IPS-18c (cell line): ENCODE results near the gene YJU2.
"Not testable (repeated sequence)": the region's sequence is repeated elsewhere in the genome, so short reads cannot be mapped to it uniquely, and the experiment has no call there.

Experiments used
- H3K4me3 ChIP-seq: 2 replicates; pipeline ENCODE4 v1.7.0; 2013; ENCODE audit warnings: low read depth, mild to moderate bottlenecking, low read length, moderate library complexity; ENCODE audit not compliant: insufficient read depth
- H3K9me3 ChIP-seq: one replicate; pipeline ENCODE4 v1.6.1; 2013; ENCODE audit warnings: mild to moderate bottlenecking, low read length, moderate library complexity; ENCODE audit not compliant: control insufficient read depth, insufficient read depth

YJU2 gene

DNA sequence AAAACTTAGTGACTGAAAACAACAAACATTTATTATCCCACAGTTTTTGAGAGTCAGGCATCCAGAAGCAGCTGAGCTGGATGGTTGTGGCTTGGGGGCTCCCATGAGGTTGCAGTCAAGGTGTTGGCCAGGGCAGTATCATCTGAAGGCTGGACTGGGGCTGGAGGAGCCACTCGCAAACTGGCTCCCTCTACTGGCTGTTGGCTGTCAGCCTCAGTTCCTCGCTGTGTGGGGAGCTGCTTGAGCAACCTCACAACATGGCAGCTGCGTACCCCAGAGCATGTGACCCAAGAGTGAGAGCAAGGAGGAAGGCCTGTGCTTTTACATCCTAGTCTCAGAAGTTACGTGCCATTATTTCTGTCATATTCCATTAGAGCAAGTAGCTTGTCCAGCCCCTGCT, 9.7 kb downstream of the YJU2 start:
- no peak overlapping the region for H3K4me3 ChIP-seq
- peaks cover 3% of the 10 kb centered on the region for H3K9me3 ChIP-seq

DNA sequence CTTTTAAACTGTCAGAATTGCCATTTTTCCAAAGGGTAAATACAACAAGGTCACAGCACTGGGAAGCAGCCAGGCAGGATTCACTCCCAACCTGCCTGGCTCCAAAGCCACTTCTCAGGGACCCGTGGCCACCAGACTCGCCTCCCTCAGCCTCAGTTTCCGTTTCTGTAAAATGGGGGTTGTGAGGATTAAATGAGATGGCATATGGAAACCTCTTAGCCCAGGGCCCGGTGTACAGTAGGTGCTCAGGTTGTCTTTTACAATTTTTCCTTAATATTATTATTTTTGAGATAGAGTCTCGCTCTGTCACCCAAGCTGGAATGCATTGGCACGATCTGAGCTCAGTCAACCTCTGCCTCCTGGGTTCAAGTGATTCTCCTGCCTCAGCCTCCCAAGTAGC, 10.1 kb downstream of the YJU2 start:
- peaks cover 3% of the 10 kb centered on the region for H3K9me3 ChIP-seq
- H3K4me3 ChIP-seq: no peak overlapping the region

DNA sequence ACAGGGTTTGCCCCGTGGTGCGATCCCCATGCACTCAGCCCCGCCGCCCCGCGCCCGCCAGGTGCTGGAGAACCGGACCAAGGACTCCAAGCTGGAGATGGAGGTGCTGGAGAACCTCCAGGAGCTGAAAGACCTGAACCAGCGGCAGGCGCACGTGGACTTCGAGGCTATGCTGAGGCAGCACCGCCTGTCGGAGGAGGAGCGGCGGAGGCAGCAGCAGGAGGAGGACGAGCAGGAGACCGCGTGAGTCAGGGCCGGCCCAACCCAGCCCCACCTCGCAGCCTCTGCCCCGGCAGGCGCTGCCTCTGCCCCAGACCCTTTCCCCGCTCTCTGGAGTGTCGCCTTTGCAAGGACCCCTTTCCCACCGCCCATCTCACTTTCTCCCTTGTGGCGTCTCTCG, 11.3 kb downstream of the YJU2 start:
- H3K9me3 ChIP-seq: peaks cover 3% of the 10 kb centered on the region

DNA sequence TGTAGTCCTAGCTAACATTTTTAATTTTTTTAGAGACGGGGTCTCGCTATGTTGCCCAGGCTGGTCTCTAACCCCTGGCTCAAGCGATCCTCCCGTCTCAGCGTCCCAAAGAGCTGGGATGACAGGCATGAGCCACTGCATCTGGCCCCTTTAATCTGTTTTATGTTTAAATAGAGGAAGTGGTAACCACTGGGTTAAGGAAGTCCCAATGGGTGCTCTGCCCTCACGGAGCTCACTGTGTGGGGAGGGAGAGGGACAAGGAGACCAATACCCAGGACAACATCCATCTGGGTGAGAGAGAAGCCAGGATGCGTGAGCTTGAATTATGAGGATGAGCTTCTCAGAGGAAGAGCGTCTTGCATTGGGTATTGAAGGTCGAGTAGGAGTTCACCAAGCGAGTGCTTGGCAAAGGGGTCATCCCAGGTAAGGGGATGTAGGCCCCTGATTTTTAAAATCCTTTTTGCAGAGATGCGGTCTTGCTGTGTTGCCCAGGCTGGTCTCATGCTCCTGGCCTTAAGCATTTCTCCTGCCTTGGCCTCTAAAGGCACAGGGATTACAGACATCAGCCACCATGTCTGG, 13.8 kb downstream of the YJU2 start:
- no peak overlapping the region for H3K4me3 ChIP-seq

More for the DNA sequence above, 11.3 kb downstream of the YJU2 start:
- H3K4me3 ChIP-seq: no peak overlapping the region

GRCh38 chr19:4264812-4265211, 17.9 kb downstream of the YJU2 start:
- Histone ChIP-seq H3K9me3 (no peaks in the 10 kb centered on the region), H3K4me3 (no peak overlapping the region)

More for the DNA sequence above, 13.8 kb downstream of the YJU2 start:
- peaks cover 3% of the 10 kb centered on the region for H3K9me3 ChIP-seq

DNA sequence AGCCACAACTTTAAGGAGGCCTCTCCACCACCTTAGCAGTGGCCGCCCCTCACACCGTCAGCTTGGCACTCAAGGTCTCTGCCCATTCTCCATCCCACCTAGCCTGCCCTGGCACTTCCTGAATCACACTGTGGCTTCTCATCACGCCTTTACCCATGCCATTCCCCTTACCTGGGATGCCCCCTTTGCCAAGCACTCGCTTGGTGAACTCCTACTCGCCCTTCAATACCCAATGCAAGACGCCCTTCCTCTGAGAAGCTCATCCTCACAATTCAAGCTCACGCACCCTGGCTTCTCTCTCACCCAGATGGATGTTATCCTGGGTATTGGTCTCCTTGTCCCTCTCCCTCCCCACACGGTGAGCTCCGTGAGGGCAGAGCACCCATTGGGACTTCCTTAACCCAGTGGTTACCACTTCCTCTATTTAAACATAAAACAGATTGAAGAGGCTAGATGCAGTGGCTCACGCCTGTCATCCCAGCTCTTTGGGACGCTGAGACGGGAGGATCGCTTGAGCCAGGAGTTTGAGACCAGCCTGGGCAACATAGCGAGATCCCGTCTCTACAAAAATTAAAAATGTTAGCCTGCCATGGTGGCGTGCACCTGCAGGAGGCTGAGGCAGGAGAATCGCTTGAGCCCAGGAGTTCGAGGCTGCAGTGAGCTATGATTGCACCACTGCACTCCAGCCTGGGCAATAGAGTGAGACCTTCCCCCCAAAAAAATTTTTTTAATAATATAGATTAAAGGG, 19.5 kb downstream of the YJU2 start:
- no peaks in the 10 kb centered on the region for H3K9me3 ChIP-seq

DNA sequence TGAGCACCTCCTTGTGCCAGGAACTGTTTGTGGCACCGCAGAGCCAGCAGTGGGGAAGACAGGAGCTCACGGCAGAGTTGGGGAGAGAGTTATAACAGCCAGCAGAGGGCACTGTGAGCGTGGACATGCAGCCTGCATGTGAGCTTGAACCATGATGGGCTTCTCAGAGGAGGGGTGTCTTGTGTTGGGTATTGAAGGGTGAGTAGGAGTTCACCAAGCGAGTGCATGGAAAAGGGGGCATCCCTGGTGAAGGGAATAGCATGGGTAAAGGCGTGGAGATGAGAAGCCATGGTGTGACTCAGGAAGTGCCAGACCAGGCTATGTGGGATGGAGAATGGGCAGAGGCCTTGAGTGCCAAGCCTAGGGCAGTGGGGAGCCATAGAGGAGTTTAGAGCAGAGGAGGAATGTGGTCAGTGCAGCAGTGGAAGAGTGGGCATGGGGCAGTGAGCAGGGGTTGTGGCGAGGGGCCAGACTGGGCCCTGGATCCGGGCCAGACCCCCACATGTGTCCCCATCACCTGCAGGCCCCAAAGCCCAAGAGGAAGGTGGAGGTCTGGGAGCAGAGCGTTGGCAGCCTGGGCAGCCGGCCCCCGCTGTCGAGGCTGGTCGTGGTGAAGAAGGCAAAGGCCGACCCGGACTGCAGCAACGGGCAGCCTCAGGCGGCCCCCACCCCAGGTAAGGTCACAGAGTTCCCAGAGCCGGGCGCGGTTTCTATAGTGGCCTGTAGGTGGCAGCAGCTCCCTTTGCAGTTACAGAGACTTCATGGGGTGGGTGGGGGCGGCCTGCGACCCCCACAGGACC, 20.4 kb downstream of the YJU2 start:
- H3K4me3 ChIP-seq: no peak overlapping the region

More for the DNA sequence above, 19.5 kb downstream of the YJU2 start:
- no peak overlapping the region for H3K4me3 ChIP-seq

DNA sequence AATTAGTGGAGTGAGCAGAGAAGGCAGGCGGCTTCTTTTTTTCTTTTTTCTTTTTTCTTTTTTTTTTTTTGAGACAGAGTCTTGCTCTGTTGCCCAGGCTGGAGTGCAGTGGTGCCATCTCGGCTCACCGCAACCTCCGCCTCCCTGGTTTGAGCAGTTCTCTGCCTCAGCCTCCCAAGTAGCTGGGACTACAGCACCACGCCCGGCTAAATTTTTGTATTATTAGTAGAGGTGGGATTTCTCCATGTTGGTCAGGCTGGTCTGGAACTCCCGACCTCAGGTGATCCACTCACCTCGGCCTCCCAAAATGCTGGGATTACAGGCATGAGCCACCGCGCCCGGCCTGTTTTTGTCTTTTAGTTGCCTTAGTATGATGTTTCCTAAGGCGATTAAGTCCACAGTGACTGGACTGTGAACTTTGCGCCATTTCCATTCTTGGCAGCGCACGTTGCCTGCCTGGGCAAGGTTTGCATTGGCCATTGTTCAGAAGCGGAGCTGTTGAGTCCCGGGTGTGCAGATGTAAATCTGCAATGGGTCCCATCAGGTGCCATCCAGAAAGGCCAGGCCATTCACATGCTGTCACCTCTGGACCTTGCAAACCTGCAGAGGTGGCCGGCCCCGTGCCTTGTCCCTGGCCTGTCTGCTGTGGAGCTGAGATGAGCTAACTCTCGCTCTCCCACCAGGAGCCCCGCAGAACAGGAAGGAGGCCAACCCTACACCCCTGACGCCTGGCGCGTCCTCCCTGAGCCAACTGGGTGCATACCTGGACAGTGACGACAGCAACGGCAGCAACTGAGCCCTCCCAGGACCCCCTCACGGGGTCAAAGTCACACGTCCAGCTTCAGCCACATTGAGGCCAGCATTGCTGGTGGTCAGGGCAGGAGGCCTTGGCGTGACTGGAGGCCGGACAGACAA, 21.3 kb downstream of the YJU2 start:
- Histone ChIP-seq H3K9me3 (no peaks in the 10 kb centered on the region), H3K4me3 (no peak overlapping the region)

More for the DNA sequence above, 20.4 kb downstream of the YJU2 start:
- H3K9me3 ChIP-seq: no peaks in the 10 kb centered on the region

- H3K9me3 ChIP-seq: no peaks in the 10 kb centered on the region
- H3K4me3 ChIP-seq: no peak overlapping the region
These were observed 22.0 kb downstream of the YJU2 start for GRCh38 chr19:4268816-4269430.

GRCh38 chr19:4272894-4273293, 26.0 kb downstream of the YJU2 start:
- Histone ChIP-seq H3K9me3 (no peaks in the 10 kb centered on the region), H3K4me3 (no peak overlapping the region)

GRCh38 chr19:4274321-4274686, 27.4 kb downstream of the YJU2 start:
- not testable (repeated sequence) for H3K4me3 ChIP-seq, H3K9me3 ChIP-seq

DNA sequence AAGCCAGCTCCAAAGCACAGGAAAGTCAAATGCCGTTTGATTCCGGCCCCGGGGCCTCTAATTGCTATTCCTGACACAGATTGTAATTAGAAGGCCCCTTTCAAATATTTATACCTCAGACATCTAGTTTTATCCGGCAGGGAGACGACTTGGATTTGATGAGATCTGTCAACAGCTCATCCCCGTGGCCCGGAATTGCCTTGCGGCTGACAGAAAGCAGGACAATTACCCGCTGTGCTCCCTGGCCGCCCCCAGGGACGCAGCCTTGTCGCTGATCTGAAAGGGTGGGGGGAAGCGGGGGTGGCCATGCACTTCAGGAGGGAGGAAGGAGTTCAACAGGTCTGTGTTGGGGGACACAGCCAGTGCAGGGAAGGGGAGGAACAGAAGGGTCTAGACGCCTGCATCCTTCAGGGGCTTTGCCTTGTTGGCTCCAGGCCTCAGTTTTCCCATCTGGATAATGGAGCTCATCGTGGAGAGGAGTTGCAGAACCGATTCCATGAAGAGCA, 30.4 kb downstream of the YJU2 start:
- no peak overlapping the region for H3K4me3 ChIP-seq
- no peaks in the 10 kb centered on the region for H3K9me3 ChIP-seq

DNA sequence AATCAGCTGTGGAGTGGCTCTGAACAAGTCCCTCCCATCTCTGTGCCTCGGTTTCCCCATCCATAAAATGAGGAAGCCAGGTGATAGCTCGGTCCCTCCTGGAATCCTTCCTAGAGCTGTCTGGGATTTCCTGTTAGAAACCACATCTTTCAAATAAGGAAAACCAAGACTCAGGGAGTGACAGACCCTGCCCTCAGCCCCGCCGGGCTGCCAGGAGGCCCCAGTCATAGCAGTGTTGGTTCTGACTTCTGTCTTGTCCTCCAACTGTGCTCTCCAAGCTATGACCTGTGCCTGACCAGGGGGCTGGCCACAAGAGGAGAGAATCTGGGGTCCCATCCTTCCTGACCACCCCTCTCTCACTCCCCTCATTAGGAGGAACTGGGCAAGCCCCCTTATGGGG, 31.1 kb downstream of the YJU2 start:
- Histone ChIP-seq H3K4me3 (no peak overlapping the region), H3K9me3 (no peaks in the 10 kb centered on the region)

- Histone ChIP-seq H3K9me3 (no peaks in the 10 kb centered on the region), H3K4me3 (peak within 1 kb of the TSS; percentile 63)
These were observed 31.8 kb downstream of the YJU2 start, which contains the start of gene SHD for GRCh38 chr19:4278419-4279266. Gene SHD, plus strand, starts transcription at chr19:4279266. Its CDS starts 798 bp downstream, at chr19:4280064.

DNA sequence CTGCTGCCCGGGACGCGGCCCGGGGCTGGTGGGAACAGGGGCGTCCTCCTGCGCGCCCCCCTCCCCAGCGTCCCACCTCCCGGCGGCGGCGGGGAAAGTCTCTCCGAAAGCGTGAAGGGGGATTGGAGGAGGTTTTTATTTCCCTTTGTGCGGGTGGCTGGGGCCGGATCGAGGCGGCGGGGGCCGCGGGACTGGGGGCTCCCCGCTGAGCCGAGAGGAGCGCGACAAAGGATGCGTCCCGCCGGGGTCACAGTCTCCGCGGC, 32.3 kb downstream of the YJU2 start:
- peak overlapping the region; percentile 63 for H3K4me3 ChIP-seq

More for the DNA sequence above, 32.3 kb downstream of the YJU2 start:
- H3K9me3 ChIP-seq: no peaks in the 10 kb centered on the region
